Measurements from ENCODE around the gene IGSF6.

IGSF6 gene

GRCh38 chr16:21598701-21599121 is 53.7 kb downstream of the IGSF6 start:
- peak; percentile 68 for DNase-seq

- no peak for DNase-seq
Measured at GRCh38 chr16:21598206-21598605, 54.2 kb downstream of the IGSF6 start.

GRCh38 chr16:21597561-21598030 is 54.8 kb downstream of the IGSF6 start:
- DNase-seq: no peak

GRCh38 chr16:21593530-21594289 is 58.7 kb downstream of the IGSF6 start:
- no peak for DNase-seq

- no peak for DNase-seq
Measured at GRCh38 chr16:21592191-21592590, 60.2 kb downstream of the IGSF6 start.

- no peak for DNase-seq
Measured at GRCh38 chr16:21590796-21591195, 61.6 kb downstream of the IGSF6 start.

- peak; percentile 40 for DNase-seq
Measured at GRCh38 chr16:21590287-21590686, 62.1 kb downstream of the IGSF6 start.

- DNase-seq: no peak
Measured at GRCh38 chr16:21589551-21589950, 62.9 kb downstream of the IGSF6 start.
